Smooth muscle cell (in vitro differentiated cells): Measurements from ENCODE around the gene KCNG4. TPM values are rescaled to one million over a fixed set of nuclear protein-coding genes. Genes with fewer than 3 reads are reported as not detected.

Source experiments
- DNase-seq: peaks from one replicate; lab custom pipeline; 2025; ENCODE audit not compliant: unreplicated experiment; lab: John Stamatoyannopoulos, UW
- H2AFZ ChIP-seq: fragments of 200-600 bp; sonication (generic); 2 replicates; pipeline ENCODE4 v1.6.0; 2016; ENCODE audit warnings: antibody characterized with exemption, low read depth, mild to moderate bottlenecking
- H3F3A ChIP-seq: fragments of 200-600 bp; sonication (generic); 2 replicates; pipeline ENCODE4 v1.6.0; 2017; ENCODE audit warnings: antibody characterized with exemption, low read depth
- H3K27ac ChIP-seq: fragments of 200-600 bp; sonication (generic); 2 replicates; pipeline ENCODE4 v1.5.1; 2016; ENCODE audit warnings: low read depth, mild to moderate bottlenecking
- H3K27me3 ChIP-seq: fragments of 200-600 bp; sonication (generic); 2 replicates; pipeline ENCODE4 v1.6.1; 2016; ENCODE audit warnings: low read depth, mild to moderate bottlenecking
- H3K36me3 ChIP-seq: fragments of 200-600 bp; sonication (generic); 2 replicates; pipeline ENCODE4 v1.5.1; 2016; ENCODE audit warnings: low read depth
- H3K4me1 ChIP-seq: fragments of 200-600 bp; sonication (generic); 2 replicates; pipeline ENCODE4 v1.5.1; 2016; ENCODE audit warnings: low read depth
- H3K4me2 ChIP-seq: fragments of 200-600 bp; sonication (generic); 2 replicates; pipeline ENCODE4 v1.6.0; 2016; ENCODE audit warnings: mild to moderate bottlenecking
- H3K4me3 ChIP-seq: fragments of 200-600 bp; sonication (generic); 2 replicates; pipeline ENCODE4 v1.5.1; 2016; ENCODE audit warnings: mild to moderate bottlenecking
- H3K79me2 ChIP-seq: fragments of 200-600 bp; sonication (generic); 2 replicates; pipeline ENCODE4 v1.6.0; 2016; ENCODE audit warnings: low read depth, mild to moderate bottlenecking
- H3K9ac ChIP-seq: fragments of 200-600 bp; sonication (generic); 2 replicates; pipeline ENCODE4 v1.6.0; 2016; ENCODE audit warnings: low read depth
- H3K9me3 ChIP-seq: fragments of 200-600 bp; sonication (generic); replicated peaks from 2 replicates; pipeline ENCODE4 v1.5.1; 2016; ENCODE audit warnings: low read depth
- H4K20me1 ChIP-seq: fragments of 200-600 bp; sonication (generic); 2 replicates; pipeline ENCODE4 v1.6.0; 2016; ENCODE audit warnings: low read depth
- CTCF ChIP-seq: fragments of 200-600 bp; sonication (generic); IDR thresholded peaks from 2 replicates; pipeline ENCODE4 v1.5.1; 2017; ENCODE audit warnings: borderline replicate concordance, mild to moderate bottlenecking, antibody characterized with exemption; ENCODE audit not compliant: insufficient read depth, poor library complexity, severe bottlenecking
- WGBS: methylation state at CpG from one replicate; pipeline ENCODE4 v1.1.7; 2016; ENCODE audit warnings: low lambda C conversion rate; 5-methylcytosine and 5-hydroxymethylcytosine counted together
- polyA plus RNA-seq: library from polyadenylated mRNA; unstranded; fragments of >200 nt; fragmentation: Nextera tagmentation; extraction: Ambion mirVana; gene quantifications from 2 replicates; pipeline ENCODE4 v1.2.1, GENCODE V29; 2016
- total RNA-seq: library from RNA; depleted of rRNA; stranded (reverse); fragments of >200 nt; gene quantifications from 2 replicates; pipeline ENCODE4 v1.2.3, GENCODE V29; 2014

Gene KCNG4
- total and polyA plus RNA-seq, 2 experiments from 2014 or later, result not detected

- H3F3A ChIP-seq, result no peaks in the 10 kb centered on the region
- no peaks in the 10 kb centered on the region for H3K27me3 ChIP-seq
- no peak for TF ChIP-seq CTCF
- no peak overlapping the region for H3K27ac ChIP-seq
- no peak overlapping the region for H2AFZ ChIP-seq
- no peaks in the 10 kb centered on the region for H3K9me3 ChIP-seq
- H3K4me2 ChIP-seq, result no peak overlapping the region
- no peak for DNase-seq
- no peaks in the 10 kb centered on the region for H4K20me1 ChIP-seq
- 93% methylated on average over 9 of the region's 9 CpGs for WGBS
- H3K4me3 ChIP-seq, result no peak overlapping the region
- no peaks in the 10 kb centered on the region for H3K79me2 ChIP-seq
- H3K9ac ChIP-seq, result no peak overlapping the region
- H3K4me1 ChIP-seq, result no peaks in the 10 kb centered on the region
- H3K36me3 ChIP-seq, result no peaks in the 10 kb centered on the region
Observed at GRCh38 chr16:84274515-84274914, 34.7 kb upstream of the KCNG4 start.

- Histone ChIP-seq H3K9ac (no peak overlapping the region), H3K4me2 (no peak overlapping the region), H2AFZ (no peak overlapping the region), H3K27me3 (no peaks in the 10 kb centered on the region), H3K4me1 (no peaks in the 10 kb centered on the region), H3F3A (no peaks in the 10 kb centered on the region), H3K27ac (no peak overlapping the region), H3K9me3 (no peaks in the 10 kb centered on the region), H3K79me2 (no peaks in the 10 kb centered on the region), H3K36me3 (no peaks in the 10 kb centered on the region), H4K20me1 (no peaks in the 10 kb centered on the region), H3K4me3 (no peak overlapping the region)
- no peak for TF ChIP-seq CTCF
- no peak for DNase-seq
- whole genome bisulfite sequencing, result 80% methylated on average over 1 of the region's 1 CpG
Observed at GRCh38 chr16:84272740-84273320, 33.0 kb upstream of the KCNG4 start.

GRCh38 chr16:84271866-84272265 lies 32.1 kb upstream of the KCNG4 start:
- 68% methylated on average over 4 of the region's 4 CpGs for WGBS
- no peak for DNase-seq
- Histone ChIP-seq H3K4me3 (no peak overlapping the region), H3K4me1 (no peaks in the 10 kb centered on the region), H2AFZ (no peak overlapping the region), H3K9me3 (no peaks in the 10 kb centered on the region), H3K9ac (no peak overlapping the region), H3K36me3 (no peaks in the 10 kb centered on the region), H3K27me3 (no peaks in the 10 kb centered on the region), H3K4me2 (no peak overlapping the region), H3K79me2 (no peaks in the 10 kb centered on the region), H3K27ac (no peak overlapping the region), H4K20me1 (no peaks in the 10 kb centered on the region), H3F3A (no peaks in the 10 kb centered on the region)
- TF ChIP-seq CTCF, result no peak

- 76% methylated on average over 1 of the region's 1 CpG for WGBS
- no peaks in the 10 kb centered on the region for H3K9me3 ChIP-seq
- H3K9ac ChIP-seq, result no peak overlapping the region
- H3K36me3 ChIP-seq, result no peaks in the 10 kb centered on the region
- no peak overlapping the region for H3K4me2 ChIP-seq
- no peak overlapping the region for H3K27ac ChIP-seq
- no peaks in the 10 kb centered on the region for H3K79me2 ChIP-seq
- TF ChIP-seq CTCF, result no peak
- H4K20me1 ChIP-seq, result no peaks in the 10 kb centered on the region
- H2AFZ ChIP-seq, result no peak overlapping the region
- no peak overlapping the region for H3K4me3 ChIP-seq
- no peaks in the 10 kb centered on the region for H3F3A ChIP-seq
- DNase-seq, result no peak
- H3K4me1 ChIP-seq, result no peaks in the 10 kb centered on the region
- no peaks in the 10 kb centered on the region for H3K27me3 ChIP-seq
Observed at GRCh38 chr16:84271037-84271436, 31.2 kb upstream of the KCNG4 start.
